Right lobe of liver (tissue), 4 donors: ENCODE results near the gene PPIL6.

Source experiments
- POLR2A ChIP-seq: fragments of 450-650 bp; IDR thresholded peaks from one replicate; pipeline ENCODE4 v1.6.1; 2017; ENCODE audit warnings: antibody characterized with exemption, mild to moderate bottlenecking
- TF ChIP-seq, protein P1 (sequence below), 4 donors: fragments of 200-600 bp in 3 of 4; fragments of 450-650 bp in 1 of 4; IDR thresholded peaks; one replicate each; pipeline versions ENCODE4 v1.5.1 to v1.8.0; 2016 to 2022; ENCODE audit warnings: antibody characterized with exemption in 4 of 4, mild to moderate bottlenecking in 2 of 4
- donor health status: DM: no; HTN: no; CAD: no.
- donor health status: DM: no; HTN: no; CAD: no.
- donor health status: DM: no; HTN: yes; CAD: no.

DNA sequence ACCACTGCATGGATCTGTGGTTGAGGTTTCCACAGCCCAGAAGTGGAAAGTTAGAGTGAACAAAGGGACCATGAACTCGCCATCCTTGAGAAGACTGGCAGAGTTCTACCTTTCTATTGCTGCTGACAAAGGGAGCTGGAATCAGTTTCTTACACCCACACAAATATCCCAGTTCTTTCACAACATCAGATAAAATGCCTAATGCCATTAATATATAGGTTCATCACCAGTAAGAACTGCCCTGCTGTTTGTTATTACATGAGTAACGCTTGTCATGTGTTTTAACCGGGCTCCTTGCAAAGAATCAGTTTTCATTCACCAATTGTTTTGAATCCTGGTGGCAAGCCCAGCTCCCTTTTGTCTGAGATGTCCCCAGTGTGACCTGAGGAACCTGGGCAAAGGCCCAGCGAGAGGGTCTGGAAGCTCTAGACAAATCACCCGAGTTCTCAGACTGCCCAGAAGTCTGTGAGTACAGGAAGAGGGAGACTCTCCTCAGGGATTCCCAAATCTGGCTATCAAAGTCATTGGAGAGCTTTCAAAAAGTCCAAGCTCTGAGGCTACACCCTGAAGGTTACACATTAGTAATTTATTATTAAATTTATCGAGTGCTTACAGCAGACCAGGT, 50.7 kb downstream of the PPIL6 start:
- TF ChIP-seq, protein P1, sequence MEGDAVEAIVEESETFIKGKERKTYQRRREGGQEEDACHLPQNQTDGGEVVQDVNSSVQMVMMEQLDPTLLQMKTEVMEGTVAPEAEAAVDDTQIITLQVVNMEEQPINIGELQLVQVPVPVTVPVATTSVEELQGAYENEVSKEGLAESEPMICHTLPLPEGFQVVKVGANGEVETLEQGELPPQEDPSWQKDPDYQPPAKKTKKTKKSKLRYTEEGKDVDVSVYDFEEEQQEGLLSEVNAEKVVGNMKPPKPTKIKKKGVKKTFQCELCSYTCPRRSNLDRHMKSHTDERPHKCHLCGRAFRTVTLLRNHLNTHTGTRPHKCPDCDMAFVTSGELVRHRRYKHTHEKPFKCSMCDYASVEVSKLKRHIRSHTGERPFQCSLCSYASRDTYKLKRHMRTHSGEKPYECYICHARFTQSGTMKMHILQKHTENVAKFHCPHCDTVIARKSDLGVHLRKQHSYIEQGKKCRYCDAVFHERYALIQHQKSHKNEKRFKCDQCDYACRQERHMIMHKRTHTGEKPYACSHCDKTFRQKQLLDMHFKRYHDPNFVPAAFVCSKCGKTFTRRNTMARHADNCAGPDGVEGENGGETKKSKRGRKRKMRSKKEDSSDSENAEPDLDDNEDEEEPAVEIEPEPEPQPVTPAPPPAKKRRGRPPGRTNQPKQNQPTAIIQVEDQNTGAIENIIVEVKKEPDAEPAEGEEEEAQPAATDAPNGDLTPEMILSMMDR (IDR thresholded peaks at IDR 0.05), result no peak
- no peak for TF ChIP-seq POLR2A
